SHP77 (cell line): ENCODE measurements around the gene SHC4.
"Not testable (repeated sequence)": the region's sequence is repeated elsewhere in the genome, so short reads cannot be mapped to it uniquely, and the experiment has no call there.

ENCODE experiments used
- DNase-seq, 2 experiments: peaks; one replicate each; lab custom pipeline; 2025; lab: John Stamatoyannopoulos, UW

SHC4 gene

DNA sequence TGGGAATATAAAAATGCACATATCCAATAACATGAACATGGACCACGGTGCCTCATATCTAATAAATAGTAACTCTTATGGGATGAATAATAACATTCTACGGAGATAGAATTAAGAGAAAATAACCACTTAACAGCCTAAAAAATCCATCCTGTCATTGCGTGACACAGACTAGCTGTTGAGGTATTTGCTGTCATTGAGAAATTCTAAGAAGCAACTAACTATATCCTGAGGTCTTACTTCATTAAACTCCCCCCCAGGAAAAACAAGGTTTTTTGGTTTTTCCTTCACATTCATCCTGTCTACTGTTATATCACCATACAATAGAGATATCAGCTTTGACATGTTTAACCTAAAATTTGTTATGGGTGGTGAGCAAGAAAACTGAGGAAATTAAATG, 167.2 kb downstream of the SHC4 start:
- DNase-seq = no peak

DNA sequence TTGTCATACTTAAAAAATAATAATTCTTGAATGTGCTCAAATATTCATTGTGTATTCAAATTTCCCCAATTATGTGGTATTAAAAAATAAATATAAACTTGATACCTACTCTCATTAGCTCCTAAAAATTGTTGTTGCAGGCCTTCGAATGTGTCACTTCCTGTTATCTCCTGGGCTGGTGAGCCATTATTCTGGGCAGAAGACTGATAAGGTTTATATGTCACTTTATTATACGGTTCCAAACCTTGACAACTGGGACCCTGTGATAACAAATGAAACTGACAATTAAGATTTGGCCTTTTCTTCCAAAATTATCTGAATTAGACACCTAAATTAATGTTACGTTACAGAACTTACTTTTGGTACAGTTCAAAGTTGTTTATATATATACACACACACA, 167.8 kb downstream of the SHC4 start:
- DNase-seq = no peak

DNA sequence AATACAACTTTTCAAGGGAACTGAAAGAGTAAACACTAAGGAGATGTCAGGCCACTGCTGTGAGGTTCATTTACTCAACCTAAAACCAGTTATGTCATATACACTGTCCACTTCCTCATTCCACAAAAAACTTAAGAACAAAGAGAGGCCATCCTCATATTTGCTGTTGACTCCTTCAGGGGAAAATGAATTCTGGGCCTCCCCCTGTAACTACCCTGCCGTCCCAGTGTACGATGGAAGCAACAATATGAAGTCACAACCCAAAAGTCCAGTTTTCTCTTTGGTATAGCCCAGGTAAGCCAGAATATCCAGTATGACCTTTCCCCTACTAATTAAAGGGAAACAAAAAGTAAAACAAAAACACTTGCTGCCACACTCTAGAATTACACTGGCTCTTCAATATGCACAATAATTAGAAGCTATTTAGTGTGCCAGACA, 169.0 kb downstream of the SHC4 start:
- DNase-seq = no peak

DNA sequence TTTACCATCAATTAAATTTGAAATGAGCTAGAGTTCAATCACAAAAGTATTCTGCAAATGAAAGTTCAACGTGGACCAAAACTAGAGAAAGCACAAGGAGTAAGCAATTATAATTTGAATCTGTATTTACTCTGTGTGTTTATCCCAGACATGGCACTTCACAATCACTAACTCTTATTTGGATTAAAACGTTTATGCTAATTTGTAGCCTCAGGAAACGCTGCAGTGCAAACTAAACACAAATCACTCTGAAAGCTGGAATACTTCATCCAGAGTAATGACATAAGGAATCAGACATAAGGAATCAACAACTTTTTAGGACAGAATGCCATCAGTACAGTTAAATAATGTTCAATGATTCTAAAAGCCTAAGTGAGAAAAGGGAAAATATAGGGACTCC, 171.3 kb downstream of the SHC4 start:
- no peak for DNase-seq

DNA sequence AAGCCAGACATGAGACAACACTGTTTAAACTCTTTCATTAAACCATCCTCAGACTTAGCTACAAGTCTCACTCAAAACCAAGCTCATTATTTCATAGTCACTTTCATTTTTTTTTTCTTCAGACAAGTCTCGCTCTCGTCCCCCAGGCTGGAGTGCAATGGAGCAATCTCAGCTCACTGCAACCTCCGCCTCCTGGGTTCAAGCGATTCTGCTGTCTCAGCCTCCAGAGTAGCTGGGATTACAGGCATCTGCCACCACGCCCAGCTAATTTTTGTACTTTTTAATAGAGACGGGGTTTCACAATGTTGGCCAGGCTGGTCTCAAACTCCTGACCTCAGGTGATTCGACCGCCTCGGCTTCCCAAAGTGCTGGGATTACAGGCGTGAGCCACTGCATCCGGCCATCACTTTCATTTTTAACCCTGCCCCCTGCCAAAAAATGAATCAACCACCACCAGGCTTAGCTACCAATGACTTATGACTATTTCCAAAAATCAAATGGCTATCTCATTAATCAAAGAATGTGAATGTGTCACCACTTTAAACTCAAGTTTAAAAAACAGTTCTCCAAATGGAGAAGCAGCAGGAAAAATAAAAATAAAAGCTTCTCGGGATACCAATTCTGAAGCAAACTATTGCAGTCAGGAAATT, 173.1 kb downstream of the SHC4 start:
- DNase-seq = not testable (repeated sequence)

DNA sequence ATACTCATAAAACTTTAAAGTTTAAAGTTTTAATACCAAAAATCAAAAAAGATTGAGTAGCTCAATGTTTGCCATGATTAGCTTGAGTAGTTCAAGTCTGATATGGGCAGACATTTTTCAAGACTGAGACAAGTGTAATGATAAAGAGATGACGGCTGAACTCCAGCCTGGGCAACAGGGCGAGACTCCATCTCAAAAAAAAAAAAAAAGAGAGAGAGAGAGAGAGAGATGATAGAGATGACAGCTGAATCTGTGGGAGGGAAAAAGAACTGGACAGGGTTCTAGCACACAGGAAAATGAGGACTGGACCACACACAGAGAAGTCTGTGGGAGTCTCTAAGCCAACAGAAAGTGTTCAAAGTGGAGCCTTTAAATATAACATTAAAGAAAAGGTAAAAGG, 178.0 kb downstream of the SHC4 start:
- no peak for DNase-seq

DNA sequence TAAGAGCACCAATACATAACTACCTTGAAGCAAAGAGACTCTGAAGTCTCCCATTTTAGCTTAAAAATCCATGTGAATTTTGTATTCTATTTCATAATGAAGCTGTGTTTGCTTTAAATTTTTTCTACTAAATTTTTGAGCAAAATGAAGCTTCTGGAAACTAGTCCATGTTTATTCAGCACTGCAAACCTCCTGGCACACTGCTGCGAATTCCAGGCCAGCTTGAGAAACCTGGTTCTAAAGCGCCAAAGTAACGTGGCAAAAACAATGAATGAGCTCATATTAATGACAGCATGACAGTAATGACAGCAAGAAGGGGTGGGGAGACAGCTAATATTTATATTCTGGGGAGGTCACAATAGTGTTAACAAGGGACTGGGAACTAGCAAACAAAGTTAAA, 178.5 kb downstream of the SHC4 start:
- DNase-seq = no peak

DNA sequence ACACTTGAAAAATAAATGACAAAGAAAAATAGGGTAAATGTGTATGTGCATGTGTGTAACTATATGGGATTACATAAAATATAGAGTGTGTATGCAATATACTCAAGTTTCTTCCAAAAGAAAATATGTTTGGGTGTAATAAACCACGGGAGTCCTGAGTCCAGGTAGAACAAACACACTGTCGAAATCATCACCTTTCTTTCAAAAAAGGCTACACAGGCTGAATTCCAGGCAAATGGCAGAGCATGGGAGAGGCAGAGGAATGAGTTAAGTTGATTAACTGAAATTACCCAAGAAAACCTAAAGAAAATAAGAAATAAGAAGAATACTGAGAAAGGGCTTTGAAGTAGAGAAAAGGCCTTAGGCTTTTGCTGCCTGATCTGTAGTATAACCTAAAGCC, 179.0 kb downstream of the SHC4 start:
- DNase-seq = no peak

DNA sequence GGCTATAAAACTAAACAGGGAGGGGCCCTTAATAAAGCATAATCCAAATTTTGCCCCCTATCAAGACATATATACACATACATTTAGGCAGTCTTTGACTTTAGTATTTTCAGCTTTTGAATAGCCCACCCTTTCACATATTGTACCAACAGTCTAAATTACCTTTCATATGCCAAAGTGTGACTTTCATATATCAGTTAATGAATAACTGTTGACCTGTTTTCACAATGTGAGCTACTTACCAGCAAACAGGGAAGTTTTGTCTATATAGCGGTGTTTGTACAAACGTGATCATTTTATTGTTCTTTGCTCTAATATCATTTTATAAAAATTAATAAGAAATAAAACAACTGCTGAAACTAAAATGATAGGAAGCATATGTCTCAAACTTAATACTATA, 180.8 kb downstream of the SHC4 start:
- no peak for DNase-seq

DNA sequence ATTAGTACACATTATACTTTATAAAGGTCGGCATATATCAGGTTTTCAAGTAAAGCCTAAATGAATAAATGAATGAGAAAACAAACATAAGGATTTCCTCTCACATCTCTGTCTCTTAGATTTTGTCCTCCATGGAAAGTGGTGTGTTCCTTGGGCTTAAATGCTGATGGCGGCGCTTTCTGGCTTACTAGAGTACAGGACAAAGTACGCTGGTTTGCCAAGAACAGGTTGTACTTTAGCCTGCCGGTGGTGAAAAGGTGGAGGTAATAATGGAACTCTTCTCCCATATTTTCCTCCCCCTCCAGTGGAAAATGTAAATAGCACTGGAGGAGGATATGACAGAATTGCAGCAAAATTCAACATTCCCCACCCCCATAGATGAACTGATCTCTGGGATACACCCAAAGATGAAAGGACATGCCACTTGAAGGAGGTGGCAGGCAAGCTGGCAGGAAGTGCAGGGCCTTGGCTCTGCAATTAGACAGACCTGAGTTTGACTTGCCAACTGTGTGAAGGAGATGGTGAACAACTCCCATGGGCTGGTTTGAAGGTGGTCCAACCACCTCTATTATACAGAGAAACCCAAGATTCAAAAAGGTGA, 182.1 kb downstream of the SHC4 start:
- DNase-seq = no peak

DNA sequence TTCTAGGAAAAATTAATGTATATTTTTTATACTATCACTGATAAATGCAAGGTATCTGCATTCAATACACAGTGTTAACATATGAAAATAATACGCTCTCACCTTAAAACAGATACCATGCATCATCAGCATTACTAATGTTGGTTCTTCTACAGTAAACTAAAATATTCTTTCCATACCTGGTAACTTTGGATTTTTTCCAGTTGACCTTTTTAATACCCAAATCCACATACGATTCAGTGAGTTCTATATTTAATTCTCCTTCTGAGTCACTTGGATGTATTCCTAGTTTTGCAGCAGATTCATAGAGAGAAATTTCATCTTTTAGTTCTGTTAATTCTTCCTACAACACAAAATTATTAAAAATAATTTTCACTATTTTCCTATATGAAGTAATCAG, 182.7 kb downstream of the SHC4 start:
- DNase-seq = no peak

DNA sequence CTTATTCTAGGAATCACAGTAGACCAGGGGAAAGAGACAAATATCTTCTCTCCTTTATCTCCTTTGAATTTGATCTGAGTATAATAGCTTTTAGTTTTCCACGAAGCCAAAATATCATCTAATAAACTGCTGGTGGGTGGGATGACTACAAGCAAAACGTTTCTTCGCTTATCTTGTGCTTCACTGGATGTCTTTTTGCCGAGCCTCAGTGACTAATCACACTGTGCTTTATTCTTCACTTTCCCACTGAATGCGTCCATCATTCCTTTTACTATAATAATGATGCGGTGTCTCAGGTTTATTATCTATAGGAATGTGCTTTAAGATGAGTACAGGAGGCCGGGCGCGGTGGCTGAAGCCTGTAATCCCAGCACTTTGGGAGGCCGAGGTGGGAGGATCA, 185.4 kb downstream of the SHC4 start:
- DNase-seq = no peak

DNA sequence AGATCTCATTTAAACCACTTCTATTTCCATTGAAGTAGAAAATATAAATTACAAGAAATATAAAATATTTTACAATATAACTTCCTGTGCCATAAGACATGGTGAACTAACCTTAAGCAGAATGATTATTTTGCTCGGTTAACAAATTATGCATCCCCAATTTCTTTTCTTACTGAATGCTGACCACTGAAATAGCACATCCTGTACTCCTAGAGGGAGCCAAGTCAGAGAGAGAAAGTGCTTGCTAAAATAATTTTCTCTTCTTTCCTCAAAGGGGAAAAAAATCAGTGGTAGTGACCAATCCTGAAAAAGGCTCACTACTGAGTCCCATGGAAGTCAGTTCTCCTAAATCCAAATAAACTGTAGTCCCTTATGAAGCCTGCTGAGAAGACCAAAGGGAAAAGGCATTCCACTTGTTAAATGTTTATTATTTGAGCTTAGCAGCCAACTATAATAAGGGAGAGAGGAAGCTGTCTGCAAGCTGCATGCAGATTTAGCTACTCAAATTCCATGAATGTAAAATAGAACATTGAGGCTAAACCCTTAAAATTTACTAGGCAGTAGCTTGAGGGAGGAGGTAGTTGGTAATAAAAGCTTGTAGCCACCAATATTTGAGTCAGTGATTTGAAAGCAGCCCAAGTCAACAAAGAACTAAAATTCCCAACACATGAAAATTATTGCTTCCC, 185.9 kb downstream of the SHC4 start:
- no peak for DNase-seq

DNA sequence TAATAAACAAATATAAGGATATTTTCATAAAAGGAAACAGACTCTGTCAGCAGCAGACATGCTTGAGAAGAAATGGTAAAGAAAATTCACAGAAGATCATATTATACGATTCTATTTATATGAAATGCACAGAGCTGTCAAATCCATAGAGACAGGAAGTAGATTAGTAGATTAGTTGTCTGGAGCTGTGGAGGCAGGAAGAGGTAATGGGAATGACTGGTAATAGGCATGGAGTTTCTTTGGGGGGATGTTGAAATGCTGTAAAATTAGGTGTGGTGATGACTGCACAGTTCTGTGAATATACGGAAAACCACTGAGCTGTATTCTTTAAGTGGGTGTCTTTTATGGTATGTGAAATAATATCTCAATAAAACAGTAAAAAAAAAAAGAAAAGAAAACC, 188.2 kb downstream of the SHC4 start:
- no peak for DNase-seq

DNA sequence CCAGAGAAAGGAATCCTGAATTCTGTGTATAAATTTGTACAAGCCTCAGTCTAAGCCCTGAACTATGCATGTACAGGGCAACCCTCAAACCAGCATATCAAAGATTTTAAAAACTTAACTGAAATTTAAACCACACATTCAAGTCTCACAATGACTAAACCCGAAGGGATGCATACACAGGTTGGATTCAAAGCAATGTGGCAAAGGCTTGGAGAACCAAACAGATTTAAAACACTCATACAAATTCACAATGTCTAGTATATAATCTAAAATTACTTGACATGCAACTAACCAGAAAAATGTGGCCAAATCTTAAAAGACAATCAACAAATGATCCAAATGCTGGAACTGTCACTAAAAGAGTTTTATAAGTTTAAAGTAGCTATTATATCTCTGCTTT, 189.2 kb downstream of the SHC4 start:
- no peak for DNase-seq
